C4-2B (cell line): Measurements from ENCODE around the gene RNF138.
"Not testable (repeated sequence)": the region's sequence is repeated elsewhere in the genome, so short reads cannot be mapped to it uniquely, and the experiment has no call there.

Experiments used
- H3K27ac ChIP-seq: fragments of 450-650 bp; 2 replicates; pipeline ENCODE4 v1.5.1; 2017
- CTCF ChIP-seq: fragments of 450-650 bp; conservative IDR thresholded peaks from 2 replicates; pipeline ENCODE4 v1.5.1; 2017; ENCODE audit warnings: mild to moderate bottlenecking
- ZFX ChIP-seq: fragments of 450-650 bp; IDR thresholded peaks from 2 replicates; pipeline ENCODE4 v1.6.1; 2017

RNF138 gene

GRCh38 chr18:32060026-32060425 lies 31.6 kb upstream of the RNF138 start:
- no peak for TF ChIP-seq ZFX
- no peak for TF ChIP-seq CTCF
- no peak overlapping the region for H3K27ac ChIP-seq

DNA sequence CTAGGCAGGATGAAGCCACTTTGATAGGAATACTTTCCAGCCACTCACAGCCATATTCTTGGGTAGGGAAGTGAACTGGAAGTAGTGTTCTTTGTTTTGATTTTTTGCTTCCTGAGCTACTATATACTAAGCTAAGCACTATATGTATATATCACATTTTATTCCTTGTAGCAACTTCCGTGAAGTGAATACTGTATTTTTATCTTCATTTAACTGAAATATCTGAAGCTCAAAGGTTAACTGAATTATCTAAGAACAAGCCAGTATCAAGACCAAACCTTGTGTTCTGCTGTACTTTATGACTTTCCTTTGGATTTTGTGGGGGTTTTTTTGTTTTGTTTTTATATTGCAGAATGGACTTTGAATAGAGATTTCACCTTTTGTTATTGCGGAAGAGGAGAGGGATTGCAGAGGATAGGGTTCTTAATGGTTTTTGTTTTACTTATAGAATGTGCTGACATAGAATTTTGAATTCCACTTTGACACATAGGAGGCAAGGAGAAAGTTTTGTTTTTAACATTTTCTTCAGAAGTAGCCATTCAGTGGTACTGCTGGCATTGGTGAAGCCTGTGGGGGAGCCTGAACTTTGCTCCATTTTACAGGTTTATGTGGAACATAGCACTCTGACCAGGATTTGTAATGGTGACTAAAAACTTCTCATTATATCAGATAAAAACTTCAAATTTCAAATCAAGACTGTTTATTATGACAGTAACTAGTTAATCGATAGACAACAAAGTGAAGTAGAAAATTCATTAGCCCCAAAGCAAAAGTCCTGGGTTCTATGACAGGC lies 24.1 kb upstream of the RNF138 start:
- no peak overlapping the region for H3K27ac ChIP-seq
- no peak for TF ChIP-seq ZFX
- no peak for TF ChIP-seq CTCF

GRCh38 chr18:32072321-32072720 lies 19.4 kb upstream of the RNF138 start:
- H3K27ac ChIP-seq, result no peak overlapping the region
- TF ChIP-seq CTCF (peak; percentile 67), ZFX (no peak)

DNA sequence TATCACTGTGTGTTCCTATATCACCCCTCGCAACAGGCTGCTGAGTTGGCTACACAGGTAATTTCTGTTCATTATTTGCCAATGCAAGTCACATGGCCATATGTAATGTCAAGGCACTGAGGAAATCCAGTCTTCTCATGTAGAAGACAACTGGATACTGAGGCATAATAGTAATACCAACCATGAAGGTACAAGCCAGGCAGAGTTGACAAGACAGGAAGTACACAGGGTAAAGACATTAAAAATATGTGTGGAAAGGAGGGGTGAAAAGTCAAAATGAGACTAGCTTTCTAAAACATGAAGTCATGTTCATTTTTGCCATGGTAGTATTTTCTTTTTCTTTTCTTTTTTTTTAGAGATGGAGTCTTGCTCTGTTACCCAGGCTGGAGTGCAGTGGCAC lies 17.5 kb upstream of the RNF138 start:
- no peak for TF ChIP-seq CTCF
- no peak for TF ChIP-seq ZFX
- no peak overlapping the region for H3K27ac ChIP-seq

- no peak overlapping the region for H3K27ac ChIP-seq
- TF ChIP-seq ZFX (no peak), CTCF (no peak)
Observed at GRCh38 chr18:32078845-32079244, 12.8 kb upstream of the RNF138 start.

- TF ChIP-seq CTCF (no peak), ZFX (no peak)
- H3K27ac ChIP-seq, result no peak overlapping the region
Observed at GRCh38 chr18:32081881-32082280, 9.8 kb upstream of the RNF138 start.

DNA sequence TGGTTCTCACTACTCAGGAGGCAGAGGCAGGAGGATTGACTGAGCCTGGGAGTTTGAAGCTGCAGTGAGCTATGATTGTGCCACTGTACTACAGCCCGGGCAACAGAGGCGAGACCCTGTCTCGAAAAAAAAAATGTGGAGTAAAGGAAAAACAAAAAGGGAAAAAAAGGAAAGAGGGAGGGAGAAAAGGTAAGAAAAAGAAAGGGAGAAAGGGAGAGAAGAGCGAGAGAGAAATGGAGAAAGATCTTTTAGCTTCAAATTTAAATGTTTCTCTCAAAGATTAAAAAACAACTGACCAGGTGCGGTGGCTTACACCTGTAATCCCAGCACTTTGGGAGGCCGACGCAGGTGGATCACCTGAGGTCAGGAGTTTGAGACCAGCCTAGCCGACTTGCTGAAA lies 7.9 kb upstream of the RNF138 start:
- H3K27ac ChIP-seq, result no peak overlapping the region
- TF ChIP-seq ZFX, result no peak

DNA sequence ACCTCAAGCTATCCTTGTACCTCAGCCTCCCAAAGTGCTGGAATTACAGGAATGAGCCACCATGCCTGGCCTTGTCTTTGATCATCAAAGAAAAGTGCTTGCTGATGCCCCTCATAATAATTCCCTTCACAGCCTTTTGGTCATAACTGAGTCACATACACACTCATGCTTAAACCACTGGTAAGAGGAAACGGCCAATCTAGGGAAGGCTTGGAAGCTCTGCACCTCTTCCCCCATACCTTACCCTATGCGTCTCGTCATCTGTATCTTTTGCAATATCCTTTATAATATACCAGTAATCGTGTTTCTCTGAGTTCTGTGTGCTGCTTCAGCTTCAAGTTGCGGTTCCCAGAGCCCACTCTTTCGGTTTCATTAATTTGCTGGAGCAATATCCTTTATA lies 4.8 kb upstream of the RNF138 start:
- TF ChIP-seq ZFX (no peak), CTCF (no peak)
- H3K27ac ChIP-seq, result no peak overlapping the region

- not testable (repeated sequence) for H3K27ac ChIP-seq
Observed at GRCh38 chr18:32090831-32091230, 843 bp upstream of the RNF138 start.
